ENCODE measurements around the gene NIT1. TPM values are rescaled to one million over a fixed set of nuclear protein-coding genes. Genes with fewer than 3 reads are reported as not detected.

NIT1 gene
- total and polyA plus RNA-seq, 9 of the 15 experiments (the other 6 are each of a cell fraction or from before 2014, with no cell fraction given) = 18.4 to 76.0 (median 33.7) TPM

DNA sequence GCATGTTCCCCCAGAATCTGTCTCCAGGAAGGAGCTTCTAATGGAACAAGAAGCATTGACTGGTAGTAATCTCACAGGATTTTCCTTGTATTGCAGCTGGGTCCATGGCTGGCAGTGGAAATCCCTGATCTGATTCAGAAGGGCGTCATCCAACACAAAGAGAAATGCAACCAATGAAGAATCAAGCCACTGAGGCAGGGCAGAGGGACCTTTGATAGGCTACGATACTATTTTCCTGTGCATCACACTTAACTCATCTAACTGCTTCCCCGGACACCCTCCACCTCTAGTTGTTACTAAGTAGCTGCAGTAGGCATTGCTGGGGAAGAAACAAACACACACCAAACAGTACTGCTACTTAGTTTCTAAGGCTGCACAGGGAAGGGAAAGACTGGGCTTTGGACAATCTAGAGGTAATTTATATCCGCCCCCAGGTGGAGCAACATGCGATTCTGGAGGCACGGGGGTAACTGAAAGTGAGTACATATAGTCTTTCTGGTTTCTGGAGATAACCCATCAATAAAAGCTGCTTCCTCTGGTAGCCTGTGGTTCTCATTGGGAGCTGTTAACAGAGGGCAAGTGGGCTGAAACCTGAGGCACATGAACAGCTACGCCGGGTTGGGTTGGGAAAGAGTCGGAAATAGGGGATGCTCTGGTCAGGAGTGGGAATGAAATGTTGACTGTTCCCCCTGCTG is 40.6 kb downstream of the NIT1 start:
- H2AFZ ChIP-seq (ENCODE audit: low read depth, low read length) = peak overlapping the region; percentile 92
- CTCF ChIA-PET (ENCODE audit: low intra/inter-chr PET ratio) = no interaction called here
- peak overlapping the region; percentile 58 for H3K27ac ChIP-seq (ENCODE audit: extremely low read depth, low read depth, low read length)

More for the DNA sequence above, 40.6 kb downstream of the NIT1 start:
- H3K4me2 ChIP-seq (ENCODE audit: insufficient read depth, low read length) = peak overlapping the region; percentile 95
- H3K4me3 ChIP-seq = peak overlapping the region; percentile 75
- in situ Hi-C loops (cut with MboI) (no loop called here), intact Hi-C loops (cut with micrococcal nuclease) (loop anchor here (2.0 kb wide), 1 partner anchor 18 kb away; the partner anchor contains the start of gene B4GALT3)
- POLR2A ChIA-PET = interaction anchor here (0.5 to 2.2 kb wide), 11 partner anchors 8 to 451 kb away, joined by 3 to 10 read pairs (median 3); partner anchors contain the start of genes DEDD and PPOX
- peak in 3 of 4 experiments; percentile 38 to 71 (median 52) for DNase-seq (ENCODE audit: extremely low read depth in 1 of 4, low spot score in 3 of 4)
- peaks cover 43 to 54% of the 10 kb centered on the region in 2 experiments for H3K4me1 ChIP-seq (replicated peaks in 1 of 2; ENCODE audit: control insufficient read depth in 2 of 2, insufficient read depth in 2 of 2, low read length in 2 of 2)
- H3K9me3 ChIP-seq (replicated peaks; ENCODE audit: control insufficient read depth, insufficient read depth, low read depth, low read length) = no peaks in the 10 kb centered on the region
- peaks cover 51% of the 10 kb centered on the region for H3K36me3 ChIP-seq (ENCODE audit: control insufficient read depth, insufficient read depth, low read length)
- no peaks in the 10 kb centered on the region for H4K20me1 ChIP-seq (replicated peaks; ENCODE audit: control insufficient read depth, insufficient read depth, low read length)
- H3K27me3 ChIP-seq (ENCODE audit: control insufficient read depth in 2 of 2, insufficient read depth in 2 of 2, low read length in 2 of 2) = no peaks in the 10 kb centered on the region
- no peak for FAIRE-seq
- H3K9me1 ChIP-seq (ENCODE audit: control insufficient read depth, insufficient read depth, low read length) = no peaks in the 10 kb centered on the region
- TF ChIP-seq, protein P1, sequence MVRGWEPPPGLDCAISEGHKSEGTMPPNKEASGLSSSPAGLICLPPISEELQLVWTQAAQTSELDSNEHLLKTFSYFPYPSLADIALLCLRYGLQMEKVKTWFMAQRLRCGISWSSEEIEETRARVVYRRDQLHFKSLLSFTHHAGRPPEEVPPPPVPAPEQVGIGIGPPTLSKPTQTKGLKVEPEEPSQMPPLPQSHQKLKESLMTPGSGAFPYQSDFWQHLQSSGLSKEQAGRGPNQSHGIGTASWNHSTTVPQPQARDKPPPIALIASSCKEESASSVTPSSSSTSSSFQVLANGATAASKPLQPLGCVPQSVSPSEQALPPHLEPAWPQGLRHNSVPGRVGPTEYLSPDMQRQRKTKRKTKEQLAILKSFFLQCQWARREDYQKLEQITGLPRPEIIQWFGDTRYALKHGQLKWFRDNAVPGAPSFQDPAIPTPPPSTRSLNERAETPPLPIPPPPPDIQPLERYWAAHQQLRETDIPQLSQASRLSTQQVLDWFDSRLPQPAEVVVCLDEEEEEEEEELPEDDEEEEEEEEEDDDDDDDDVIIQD (CRISPR knock-in tag; IDR thresholded peaks at IDR 0.05) = no peak
- TF ChIP-seq RAD51 (IDR thresholded peaks at IDR 0.05; ENCODE audit: borderline replicate concordance, low read depth) = no peak
- TF ChIP-seq, protein P2, sequence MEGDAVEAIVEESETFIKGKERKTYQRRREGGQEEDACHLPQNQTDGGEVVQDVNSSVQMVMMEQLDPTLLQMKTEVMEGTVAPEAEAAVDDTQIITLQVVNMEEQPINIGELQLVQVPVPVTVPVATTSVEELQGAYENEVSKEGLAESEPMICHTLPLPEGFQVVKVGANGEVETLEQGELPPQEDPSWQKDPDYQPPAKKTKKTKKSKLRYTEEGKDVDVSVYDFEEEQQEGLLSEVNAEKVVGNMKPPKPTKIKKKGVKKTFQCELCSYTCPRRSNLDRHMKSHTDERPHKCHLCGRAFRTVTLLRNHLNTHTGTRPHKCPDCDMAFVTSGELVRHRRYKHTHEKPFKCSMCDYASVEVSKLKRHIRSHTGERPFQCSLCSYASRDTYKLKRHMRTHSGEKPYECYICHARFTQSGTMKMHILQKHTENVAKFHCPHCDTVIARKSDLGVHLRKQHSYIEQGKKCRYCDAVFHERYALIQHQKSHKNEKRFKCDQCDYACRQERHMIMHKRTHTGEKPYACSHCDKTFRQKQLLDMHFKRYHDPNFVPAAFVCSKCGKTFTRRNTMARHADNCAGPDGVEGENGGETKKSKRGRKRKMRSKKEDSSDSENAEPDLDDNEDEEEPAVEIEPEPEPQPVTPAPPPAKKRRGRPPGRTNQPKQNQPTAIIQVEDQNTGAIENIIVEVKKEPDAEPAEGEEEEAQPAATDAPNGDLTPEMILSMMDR (IDR thresholded peaks at IDR 0.05 in 2 of 3, conservative IDR thresholded peaks at IDR 0.05 in 1 of 3; ENCODE audit: insufficient read depth in 2 of 3, low read depth in 1 of 3, low read length in 3 of 3) = 0 out of 6 replicates have a peak, but pooled peaks of 1 of the 3 experiments have one; percentile 17
- TF ChIP-seq CBFA2T3 (IDR thresholded peaks at IDR 0.05) = peak; percentile 52
- TF ChIP-seq SMARCA5 (IDR thresholded peaks at IDR 0.05) = no peak
- no peak for TF ChIP-seq ZNF830 (CRISPR knock-in tag; IDR thresholded peaks at IDR 0.05)
- TF ChIP-seq RAD21 (CRISPR knock-in tag; conservative IDR thresholded peaks at IDR 0.05 in 1 of 2, IDR thresholded peaks at IDR 0.05 in 1 of 2) = 0 out of 4 replicates have a peak, but pooled peaks of 1 of the 2 experiments have one; percentile 16
- 0 out of 2 replicates have a peak, but pooled peaks have one; percentile 9 for TF ChIP-seq PML (IDR thresholded peaks at IDR 0.05; ENCODE audit: low read length)
- TF ChIP-seq CBFA2T2 (conservative IDR thresholded peaks at IDR 0.05) = 0 out of 2 replicates have a peak, but pooled peaks have one; percentile 9
- H3K79me2 ChIP-seq (ENCODE audit: control insufficient read depth, insufficient read depth, low read length) = peaks cover 58% of the 10 kb centered on the region
- ATAC-seq = peak; percentile 4
- WGBS (ENCODE audit: insufficient coverage, low coverage, missing lambda C conversion rate) = 28% methylated on average over 9 of the region's 9 CpGs
- H3K9ac ChIP-seq (ENCODE audit: insufficient read depth in 1 of 2, low read depth in 2 of 2, low read length in 2 of 2) = peak overlapping the region; percentile 77 to 98; a peak in 3 of 4 replicates
- no TSS peak for BruUV-seq (replicated peaks)

Measured in K562 (cell line).